GM12872 (cell line): ENCODE results near the gene TNFAIP8L1.

Source experiments
- TF ChIP-seq, protein P1 (sequence below): IDR thresholded peaks from 3 replicates; pipeline ENCODE4 v1.5.1; 2011; ENCODE audit warnings: low read depth, mild to moderate bottlenecking, low read length, moderate library complexity; ENCODE audit not compliant: insufficient read depth

Gene TNFAIP8L1

DNA sequence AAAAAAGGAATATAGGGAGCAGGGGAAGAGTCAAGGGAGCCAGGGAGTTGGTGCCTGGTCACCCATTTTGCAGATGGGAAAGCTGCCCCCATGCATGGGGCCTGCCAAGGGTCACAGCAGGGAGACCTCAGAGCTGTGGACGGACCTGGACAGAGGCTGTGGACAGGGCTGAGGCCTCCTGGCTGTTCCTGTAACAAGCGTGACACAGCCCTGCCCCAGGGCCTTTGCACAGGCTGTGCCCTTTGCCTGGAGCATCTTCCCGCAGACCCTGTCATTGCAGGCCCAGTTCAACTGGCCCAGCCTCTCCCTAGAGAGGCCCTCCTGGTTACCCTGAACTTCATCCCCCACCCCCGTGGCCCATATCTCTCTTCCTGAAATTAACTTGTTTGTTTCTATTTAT is 6.4 kb downstream of the TNFAIP8L1 start:
- TF ChIP-seq, protein P1, sequence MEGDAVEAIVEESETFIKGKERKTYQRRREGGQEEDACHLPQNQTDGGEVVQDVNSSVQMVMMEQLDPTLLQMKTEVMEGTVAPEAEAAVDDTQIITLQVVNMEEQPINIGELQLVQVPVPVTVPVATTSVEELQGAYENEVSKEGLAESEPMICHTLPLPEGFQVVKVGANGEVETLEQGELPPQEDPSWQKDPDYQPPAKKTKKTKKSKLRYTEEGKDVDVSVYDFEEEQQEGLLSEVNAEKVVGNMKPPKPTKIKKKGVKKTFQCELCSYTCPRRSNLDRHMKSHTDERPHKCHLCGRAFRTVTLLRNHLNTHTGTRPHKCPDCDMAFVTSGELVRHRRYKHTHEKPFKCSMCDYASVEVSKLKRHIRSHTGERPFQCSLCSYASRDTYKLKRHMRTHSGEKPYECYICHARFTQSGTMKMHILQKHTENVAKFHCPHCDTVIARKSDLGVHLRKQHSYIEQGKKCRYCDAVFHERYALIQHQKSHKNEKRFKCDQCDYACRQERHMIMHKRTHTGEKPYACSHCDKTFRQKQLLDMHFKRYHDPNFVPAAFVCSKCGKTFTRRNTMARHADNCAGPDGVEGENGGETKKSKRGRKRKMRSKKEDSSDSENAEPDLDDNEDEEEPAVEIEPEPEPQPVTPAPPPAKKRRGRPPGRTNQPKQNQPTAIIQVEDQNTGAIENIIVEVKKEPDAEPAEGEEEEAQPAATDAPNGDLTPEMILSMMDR, result no peak

GRCh38 chr19:4647676-4648644 is 8.6 kb downstream of the TNFAIP8L1 start:
- TF ChIP-seq, protein P1, result no peak

DNA sequence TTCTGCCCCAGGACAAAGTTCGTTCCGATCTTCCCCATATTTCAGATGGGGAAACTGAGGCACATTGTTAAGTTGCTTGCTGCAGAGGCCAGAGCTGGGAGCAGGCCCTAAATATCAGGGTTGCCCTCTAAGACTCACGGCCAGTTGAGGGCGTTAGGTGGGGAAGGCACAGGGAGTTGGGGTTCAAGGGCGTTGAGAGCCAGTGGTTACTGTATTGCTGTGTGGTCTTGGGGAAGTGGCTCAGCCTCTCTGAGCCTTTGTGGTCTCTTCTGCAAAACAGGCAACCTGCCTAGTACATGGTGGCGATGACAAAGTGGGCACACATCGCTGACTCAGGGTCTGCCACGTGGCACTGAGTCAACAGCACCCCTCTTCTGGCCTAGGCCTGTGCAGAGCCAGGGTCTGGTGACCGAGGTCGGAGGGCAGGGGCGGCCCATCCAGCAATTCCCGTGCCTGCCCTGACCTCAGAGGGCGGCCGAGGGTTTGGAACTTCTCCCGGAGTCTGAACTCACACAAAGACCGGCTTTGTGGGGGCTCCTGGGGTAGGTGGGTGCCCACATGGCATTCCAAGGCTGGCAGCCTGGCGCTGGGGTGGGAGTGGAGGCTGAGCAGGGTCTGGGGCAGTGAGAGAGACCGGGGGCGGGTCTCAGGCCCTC is 10.2 kb downstream of the TNFAIP8L1 start:
- TF ChIP-seq, protein P1, result no peak

GRCh38 chr19:4650159-4650558 is 10.8 kb downstream of the TNFAIP8L1 start:
- TF ChIP-seq, protein P1, result no peak

DNA sequence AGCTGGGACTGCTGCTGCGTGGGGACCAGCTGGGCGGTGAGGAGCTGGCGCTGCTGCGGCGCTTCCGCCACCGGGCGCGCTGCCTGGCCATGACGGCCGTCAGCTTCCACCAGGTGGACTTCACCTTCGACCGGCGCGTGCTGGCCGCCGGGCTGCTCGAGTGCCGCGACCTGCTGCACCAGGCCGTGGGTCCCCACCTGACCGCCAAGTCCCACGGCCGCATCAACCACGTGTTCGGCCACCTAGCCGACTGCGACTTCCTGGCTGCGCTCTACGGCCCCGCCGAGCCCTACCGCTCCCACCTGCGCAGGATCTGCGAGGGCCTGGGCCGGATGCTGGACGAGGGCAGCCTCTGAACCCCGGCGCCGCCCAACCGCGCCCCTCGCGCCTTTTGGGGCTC is 12.8 kb downstream of the TNFAIP8L1 start:
- TF ChIP-seq, protein P1, result no peak

DNA sequence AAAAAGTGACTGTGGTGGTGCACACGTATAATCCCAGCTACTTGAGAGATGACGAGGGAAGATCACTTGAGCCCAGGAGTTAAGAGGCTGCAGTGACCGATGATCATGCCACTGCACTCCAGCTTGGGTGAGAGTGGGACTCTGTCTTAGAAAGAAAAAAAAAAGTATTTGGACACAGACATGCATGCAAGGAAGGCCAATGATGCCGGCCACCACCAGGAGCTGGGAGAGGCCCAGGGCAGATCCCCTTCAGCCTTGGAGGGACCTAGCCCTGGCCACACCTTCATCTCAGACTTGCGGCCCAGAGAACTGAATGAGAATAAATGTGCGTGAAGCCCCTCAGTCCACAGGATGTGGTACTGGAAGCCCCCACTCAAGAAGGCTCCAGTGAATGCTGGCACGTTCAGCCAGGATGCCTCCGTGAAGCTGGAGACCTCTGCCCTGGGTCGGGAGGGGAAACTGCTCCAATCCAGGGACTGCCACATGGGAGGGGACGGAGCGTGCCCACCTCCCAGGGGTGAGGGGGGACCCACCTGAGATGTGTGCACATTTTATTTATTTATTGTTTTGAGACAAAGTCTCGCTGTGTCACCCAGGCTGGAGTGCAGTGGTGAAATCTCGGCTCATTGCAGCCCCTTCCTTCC is 14.6 kb downstream of the TNFAIP8L1 start:
- TF ChIP-seq, protein P1, result no peak
